ENCODE results near the gene IGSF11. TPM values are rescaled to one million over a fixed set of nuclear protein-coding genes. Genes with fewer than 3 reads are reported as not detected.

Gene IGSF11
- polyA plus RNA-seq, 1 donor (not counting 4 experiments of a cell fraction or from before 2014, with no cell fraction given) = 0.68 TPM

DNA sequence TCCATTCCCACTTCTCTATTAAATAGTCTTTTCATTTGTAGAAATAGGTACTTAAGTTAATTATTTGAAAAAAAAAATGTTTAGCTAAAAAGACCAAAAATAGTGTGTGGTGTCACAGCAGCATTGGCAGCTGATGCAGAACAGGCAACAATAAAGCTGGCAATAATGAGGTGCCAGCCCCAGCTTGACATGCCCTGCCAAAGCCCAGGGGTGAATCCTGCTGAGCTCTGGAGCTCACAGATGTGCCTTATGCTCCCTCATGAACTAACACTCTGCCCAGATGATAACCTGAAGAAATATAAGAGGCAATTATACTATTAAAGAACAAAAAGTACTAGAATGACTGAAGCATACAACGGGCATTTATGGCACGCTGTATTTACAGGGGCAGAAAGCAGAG, 63.8 kb downstream of the IGSF11 start:
- H3K27ac ChIP-seq (ENCODE audit: control insufficient read depth, insufficient read depth, low read length) = no peak overlapping the region
- no peaks in the 10 kb centered on the region for H3K9me1 ChIP-seq (ENCODE audit: control insufficient read depth, extremely low read depth, insufficient read depth, low read length)
- no peaks in the 10 kb centered on the region for H3K79me2 ChIP-seq (ENCODE audit: control insufficient read depth, insufficient read depth, low read length)
- H3K27me3 ChIP-seq (ENCODE audit: control insufficient read depth, extremely low read depth, insufficient read depth, low read length) = no peaks in the 10 kb centered on the region
- TF ChIP-seq, protein P1, sequence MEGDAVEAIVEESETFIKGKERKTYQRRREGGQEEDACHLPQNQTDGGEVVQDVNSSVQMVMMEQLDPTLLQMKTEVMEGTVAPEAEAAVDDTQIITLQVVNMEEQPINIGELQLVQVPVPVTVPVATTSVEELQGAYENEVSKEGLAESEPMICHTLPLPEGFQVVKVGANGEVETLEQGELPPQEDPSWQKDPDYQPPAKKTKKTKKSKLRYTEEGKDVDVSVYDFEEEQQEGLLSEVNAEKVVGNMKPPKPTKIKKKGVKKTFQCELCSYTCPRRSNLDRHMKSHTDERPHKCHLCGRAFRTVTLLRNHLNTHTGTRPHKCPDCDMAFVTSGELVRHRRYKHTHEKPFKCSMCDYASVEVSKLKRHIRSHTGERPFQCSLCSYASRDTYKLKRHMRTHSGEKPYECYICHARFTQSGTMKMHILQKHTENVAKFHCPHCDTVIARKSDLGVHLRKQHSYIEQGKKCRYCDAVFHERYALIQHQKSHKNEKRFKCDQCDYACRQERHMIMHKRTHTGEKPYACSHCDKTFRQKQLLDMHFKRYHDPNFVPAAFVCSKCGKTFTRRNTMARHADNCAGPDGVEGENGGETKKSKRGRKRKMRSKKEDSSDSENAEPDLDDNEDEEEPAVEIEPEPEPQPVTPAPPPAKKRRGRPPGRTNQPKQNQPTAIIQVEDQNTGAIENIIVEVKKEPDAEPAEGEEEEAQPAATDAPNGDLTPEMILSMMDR (optimal IDR thresholded peaks at IDR 0.05 in 1 of 3, IDR thresholded peaks at IDR 0.05 in 1 of 3, conservative IDR thresholded peaks at IDR 0.05 in 1 of 3; ENCODE audit: extremely low read depth in 1 of 3, insufficient read depth in 2 of 3, low read length in 3 of 3) = no peak
- no peak for TF ChIP-seq EZH2 (IDR thresholded peaks at IDR 0.05; ENCODE audit: low read length)
- no peaks in the 10 kb centered on the region for H4K20me1 ChIP-seq (ENCODE audit: control insufficient read depth, extremely low read depth, insufficient read depth, low read length)
- H3K4me1 ChIP-seq (ENCODE audit: control insufficient read depth, extremely low read depth, insufficient read depth, low read length) = no peaks in the 10 kb centered on the region
- dilution Hi-C loops (cut with MboI; ENCODE audit: extremely low pct_ligation_motif_present, low sequenced_read_pairs) = no loop called here
- no peaks in the 10 kb centered on the region for H3K36me3 ChIP-seq (ENCODE audit: control insufficient read depth in 2 of 2, extremely low read depth in 1 of 2, insufficient read depth in 2 of 2, low read length in 2 of 2)
- no peak overlapping the region for H3K9ac ChIP-seq (ENCODE audit: control insufficient read depth, extremely low read depth, insufficient read depth, low read length)
- H2AFZ ChIP-seq (ENCODE audit: control insufficient read depth, low read length) = no peak overlapping the region
- H3K4me2 ChIP-seq (ENCODE audit: control insufficient read depth, extremely low read depth, insufficient read depth, low read depth, low read length) = no peak overlapping the region
- DNase-seq (ENCODE audit: low read depth, low spot score) = no peak
- FAIRE-seq = no peak
- H3K4me3 ChIP-seq (ENCODE audit: control insufficient read depth in 2 of 3, extremely low read depth in 1 of 3, insufficient read depth in 2 of 3, low read depth in 1 of 3, low read length in 3 of 3) = no peak overlapping the region
- no peaks in the 10 kb centered on the region for H3K9me3 ChIP-seq (ENCODE audit: control insufficient read depth, low read depth, low read length)

DNA sequence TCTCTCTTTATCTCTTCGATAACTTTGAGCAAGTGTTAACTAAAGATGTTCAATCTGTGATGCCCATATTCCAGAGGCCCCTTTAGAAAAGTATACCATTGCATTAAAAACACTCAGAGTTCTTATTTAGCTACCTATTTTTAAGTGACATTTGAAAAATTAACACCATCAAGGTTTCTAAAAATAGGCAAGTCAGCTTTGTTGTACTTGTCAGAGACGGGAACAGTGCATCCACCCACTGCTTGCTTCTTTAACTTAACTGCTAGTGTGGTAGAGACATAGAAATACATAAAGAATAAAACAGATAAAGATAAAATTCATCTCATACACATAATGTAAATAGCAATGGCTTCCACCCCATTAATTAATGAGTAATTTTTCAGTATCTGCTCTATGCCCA, 66.0 kb downstream of the IGSF11 start:
- Histone ChIP-seq H3K36me3 (ENCODE audit: control insufficient read depth in 2 of 2, extremely low read depth in 1 of 2, insufficient read depth in 2 of 2, low read length in 2 of 2) (no peaks in the 10 kb centered on the region), H3K4me2 (ENCODE audit: control insufficient read depth, extremely low read depth, insufficient read depth, low read depth, low read length) (no peak overlapping the region), H3K4me3 (ENCODE audit: control insufficient read depth in 2 of 3, extremely low read depth in 1 of 3, insufficient read depth in 2 of 3, low read depth in 1 of 3, low read length in 3 of 3) (no peak overlapping the region), H3K9ac (ENCODE audit: control insufficient read depth, extremely low read depth, insufficient read depth, low read length) (no peak overlapping the region), H3K79me2 (ENCODE audit: control insufficient read depth, insufficient read depth, low read length) (no peaks in the 10 kb centered on the region), H3K9me1 (ENCODE audit: control insufficient read depth, extremely low read depth, insufficient read depth, low read length) (no peaks in the 10 kb centered on the region), H2AFZ (ENCODE audit: control insufficient read depth, low read length) (no peak overlapping the region), H3K4me1 (ENCODE audit: control insufficient read depth, extremely low read depth, insufficient read depth, low read length) (no peaks in the 10 kb centered on the region), H4K20me1 (ENCODE audit: control insufficient read depth, extremely low read depth, insufficient read depth, low read length) (no peaks in the 10 kb centered on the region), H3K27ac (ENCODE audit: control insufficient read depth, insufficient read depth, low read length) (no peak overlapping the region), H3K27me3 (ENCODE audit: control insufficient read depth, extremely low read depth, insufficient read depth, low read length) (no peaks in the 10 kb centered on the region), H3K9me3 (ENCODE audit: control insufficient read depth, low read depth, low read length) (no peaks in the 10 kb centered on the region)
- FAIRE-seq (no peak), DNase-seq (ENCODE audit: low read depth, low spot score) (no peak)
- TF ChIP-seq, protein P1 (optimal IDR thresholded peaks at IDR 0.05 in 1 of 3, IDR thresholded peaks at IDR 0.05 in 1 of 3, conservative IDR thresholded peaks at IDR 0.05 in 1 of 3; ENCODE audit: extremely low read depth in 1 of 3, insufficient read depth in 2 of 3, low read length in 3 of 3) = no peak
- TF ChIP-seq EZH2 (IDR thresholded peaks at IDR 0.05; ENCODE audit: low read length) = no peak
- dilution Hi-C loops (cut with MboI; ENCODE audit: extremely low pct_ligation_motif_present, low sequenced_read_pairs) = no loop called here
